ENCODE data around the gene OR10G3.

GRCh38 chr14:21543521-21543960, 36.3 kb downstream of the OR10G3 start:
- TF ChIP-seq CTCF (IDR thresholded peaks at IDR 0.05; ENCODE audit: low read depth, low read length, poor library complexity, severe bottlenecking) (no peak), EZH2phosphoT487 (IDR thresholded peaks at IDR 0.05; ENCODE audit: borderline replicate concordance, low read length) (no peak)
